K562 (cell line): ENCODE measurements around the gene TIGD7. TPM values are rescaled to one million over a fixed set of nuclear protein-coding genes. Genes with fewer than 3 reads are reported as not detected.

Experiments
- E4F1 ChIP-seq: fragments of 250-450 bp; sonication (Bioruptor Pico); IDR thresholded peaks from 2 replicates; pipeline ENCODE4 v1.5.0; 2021; ENCODE audit warnings: mild to moderate bottlenecking, borderline replicate concordance
- MTA2 ChIP-seq: fragments of 450-650 bp; IDR thresholded peaks from 2 replicates; pipeline ENCODE4 v1.6.1; 2016; ENCODE audit warnings: low read depth
- PBX2 ChIP-seq, 2 experiments: IDR thresholded peaks in 1 of 2; conservative IDR thresholded peaks in 1 of 2; 2 replicates each; pipeline ENCODE4 v1.6.1; 2016; ENCODE audit warnings: low read depth in 2 of 2, mild to moderate bottlenecking in 1 of 2, missing compliant biosample characterization in 1 of 2, missing genetic modification characterization in 1 of 2, moderate library complexity in 1 of 2
- SNIP1 ChIP-seq: fragments of 450-650 bp; IDR thresholded peaks from 2 replicates; pipeline ENCODE4 v1.7.1; 2017; ENCODE audit warnings: low read depth, mild to moderate bottlenecking
- ZNF263 ChIP-seq: sonication (generic); formaldehyde crosslinking; IDR thresholded peaks from 2 replicates; pipeline ENCODE4 v1.8.0; 2022; ENCODE audit warnings: mild to moderate bottlenecking, missing genetic modification reagents, borderline replicate concordance
- ZNF449 ChIP-seq: fragments of 250-450 bp; sonication (Bioruptor Pico); IDR thresholded peaks from 2 replicates; pipeline ENCODE4 v1.8.0; 2022; ENCODE audit warnings: moderate library complexity, mild to moderate bottlenecking, inconsistent platforms
- polyA plus RNA-seq, 8 experiments: library from polyadenylated mRNA; depleted of rRNA in 4 of 8; stranded (reverse) in 5 of 8; unstranded in 3 of 8; fragments of >200 nt; fragmentation: Nextera tagmentation in 2 of 8; fragmentation: Illumina TruSeq in 1 of 8; extraction: Ambion mirVana in 2 of 8; extraction: Trizol in 1 of 8; gene quantifications; 2 replicates each; pipeline versions ENCODE4 v1.2.1 to v1.2.3, GENCODE V29; 2011 to 2014; ENCODE audit warnings: inconsistent platforms in 1 of 8, missing spikeins in 1 of 8
- total RNA-seq, 7 experiments: library from RNA; depleted of rRNA in 6 of 7; stranded (reverse); fragments of >200 nt in 6 of 7; fragmentation: Illumina TruSeq in 2 of 7; extraction: Trizol in 2 of 7; gene quantifications; 2 replicates each; pipeline versions ENCODE4 v1.2.1 to v1.2.3, GENCODE V29; 2011 to 2021; ENCODE audit warnings: low replicate concordance in 1 of 7
- TF ChIP-seq, protein P1 (sequence below): fragments of 250-450 bp; sonication (Bioruptor Pico); IDR thresholded peaks from 2 replicates; pipeline ENCODE4 v1.5.0; 2021; ENCODE audit warnings: mild to moderate bottlenecking, moderate library complexity

Gene TIGD7
- total and polyA plus RNA-seq, 9 of the 15 experiments (the other 6 are each of a cell fraction or from before 2014, with no cell fraction given), result 0.84 to 10.7 (median 6.7) TPM

DNA sequence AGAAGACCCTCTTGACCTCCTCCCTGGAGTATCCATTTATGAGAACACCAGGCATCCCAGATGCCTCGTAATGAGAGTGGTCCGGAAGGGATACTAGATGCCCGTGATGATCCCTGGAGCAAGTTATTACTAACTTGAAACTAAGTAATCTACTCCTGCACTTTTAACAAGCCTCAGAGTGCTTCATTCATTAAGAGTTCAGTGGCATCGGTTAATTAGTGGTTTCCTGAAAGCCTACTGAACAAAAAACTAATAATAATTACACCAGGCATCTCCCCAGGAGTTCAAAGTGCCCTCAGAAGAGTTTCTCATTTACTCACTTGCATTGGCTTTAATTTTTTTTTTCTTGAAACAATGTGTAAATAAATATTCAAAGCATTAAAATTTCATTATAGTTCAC lies 22.3 kb upstream of the TIGD7 start (continued):
- TF ChIP-seq PBX2 (CRISPR knock-in tag; IDR thresholded peaks at IDR 0.05; ENCODE audit: low read depth) (no peak), PBX2 (tag; conservative IDR thresholded peaks at IDR 0.05; ENCODE audit: low read depth) (no peak), ZNF263 (no peak), MTA2 (no peak), ZNF449 (no peak), E4F1 (CRISPR knock-in tag) (no peak), SNIP1 (no peak)
- TF ChIP-seq, protein P1, sequence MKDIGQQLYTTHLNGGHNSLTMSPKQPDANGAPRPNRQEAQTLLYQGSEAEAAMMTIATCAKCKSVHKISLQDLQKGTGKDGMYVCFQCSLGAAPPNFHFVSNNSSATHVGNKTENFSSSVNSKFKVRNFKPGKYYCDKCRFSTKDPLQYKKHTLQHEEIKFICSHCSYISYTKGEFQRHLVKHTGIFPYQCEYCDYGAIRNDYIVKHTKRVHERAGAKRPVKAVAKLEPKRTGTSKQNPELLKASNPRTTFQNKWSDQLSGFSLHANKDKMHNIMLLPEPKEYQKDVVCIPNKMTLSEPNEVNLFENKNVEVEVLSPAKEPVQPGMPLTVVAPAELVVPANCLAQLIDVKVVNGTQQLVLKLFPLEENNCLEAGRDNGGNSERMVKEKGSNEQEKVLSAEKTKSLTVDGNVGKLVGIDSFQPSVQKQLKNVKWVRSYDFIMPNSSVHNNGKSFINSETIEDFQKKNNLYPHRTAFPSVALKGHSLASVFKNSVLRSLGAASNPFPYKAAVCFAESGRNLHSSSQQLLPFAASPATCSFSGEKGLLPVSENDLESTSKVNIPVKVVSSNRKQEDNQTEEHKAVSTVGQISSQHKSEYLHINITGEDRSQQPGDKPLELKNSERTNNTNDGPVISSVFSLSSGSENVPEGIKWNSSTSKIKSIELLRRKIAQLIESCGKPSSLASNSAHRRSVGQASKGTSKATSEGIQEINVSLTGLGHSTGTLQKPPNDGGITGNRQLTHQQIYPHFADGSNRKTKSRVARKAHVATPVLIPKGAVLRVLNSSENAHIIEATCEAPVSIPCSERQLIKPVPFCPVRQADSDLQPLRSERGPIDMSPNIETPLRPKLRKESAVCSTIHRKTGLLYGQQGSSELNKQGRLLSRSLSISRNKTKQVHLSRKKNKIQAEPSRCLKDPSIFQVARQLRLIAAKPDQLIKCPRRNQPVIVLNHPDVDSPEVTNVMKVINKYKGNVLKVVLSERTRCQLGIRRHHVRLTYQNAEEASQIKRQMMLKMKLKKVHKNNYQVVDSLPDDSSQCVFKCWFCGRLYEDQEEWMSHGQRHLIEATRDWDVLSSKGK (CRISPR knock-in tag), result no peak
- TF ChIP-seq, all 486 proteins: peak for 0
